ENCODE data around the gene GRB10.

The GRB10 gene

DNA sequence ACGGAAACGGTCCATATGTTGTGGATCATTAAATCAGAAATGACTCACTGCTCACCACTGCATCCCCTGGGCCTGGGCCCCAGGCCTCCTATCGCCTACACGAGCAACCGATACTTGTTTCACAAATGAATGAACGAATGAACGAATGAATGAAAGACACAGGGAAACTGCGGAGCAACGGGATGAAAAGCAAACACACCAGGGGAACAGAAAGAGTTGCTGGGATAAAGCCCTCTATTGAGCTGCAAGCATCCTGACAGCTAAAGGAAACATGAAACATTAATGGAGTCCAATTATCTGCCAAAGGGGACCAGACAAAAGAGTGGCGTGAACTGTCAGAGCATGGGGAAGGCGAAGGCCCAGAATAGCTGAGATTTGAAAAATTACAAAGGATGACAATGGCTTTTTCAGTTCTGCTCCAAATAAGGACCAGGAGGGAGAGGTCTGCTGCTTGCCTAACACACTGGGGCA lies 92.1 kb downstream of the GRB10 start:
- DNase-seq = no peak

DNA sequence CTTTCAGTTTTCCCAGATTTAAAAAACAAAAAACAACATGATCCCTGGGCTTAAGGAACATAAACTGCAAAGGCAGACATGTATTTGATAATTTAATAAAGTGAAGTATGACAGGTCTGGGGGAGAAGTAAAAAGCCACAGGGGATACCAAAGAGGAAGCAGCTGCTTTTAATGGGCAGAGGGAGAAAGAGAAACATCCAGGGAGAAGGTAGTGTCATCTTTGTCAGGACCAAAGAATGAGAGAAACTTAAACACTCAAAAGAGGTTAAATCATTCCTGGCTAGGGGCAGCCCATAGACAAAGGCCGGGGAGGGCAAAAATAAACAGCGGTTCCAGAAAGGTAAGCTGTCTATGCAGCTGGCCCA lies 94.5 kb downstream of the GRB10 start:
- no peaks in the 10 kb centered on the region for H3K9me3 Mint-ChIP-seq
- DNase-seq = no peak
- no peak for ATAC-seq (replicated peaks)
- H3K4me1 Mint-ChIP-seq (ENCODE audit: low read depth in 2 of 2) = no peaks in the 10 kb centered on the region
- no peaks in the 10 kb centered on the region for H3K36me3 Mint-ChIP-seq (ENCODE audit: insufficient read depth)
- no peak overlapping the region for H3K4me3 Mint-ChIP-seq
- peaks cover 24 to 34% of the 10 kb centered on the region in 2 donors for H3K27me3 Mint-ChIP-seq
- H3K27ac Mint-ChIP-seq = peak overlapping the region in 1 of 2 donors; percentile 1

More for the DNA sequence above, 92.1 kb downstream of the GRB10 start:
- ATAC-seq (replicated peaks) = no peak
- Mint-ChIP-seq H3K27ac (no peak overlapping the region), H3K36me3 (ENCODE audit: insufficient read depth) (no peaks in the 10 kb centered on the region), H3K4me1 (ENCODE audit: low read depth in 2 of 2) (peaks cover 0 to 6% of the 10 kb centered on the region in 2 donors), H3K9me3 (no peaks in the 10 kb centered on the region), H3K4me3 (no peak overlapping the region), H3K27me3 (peaks cover 10 to 35% of the 10 kb centered on the region in 2 donors)

DNA sequence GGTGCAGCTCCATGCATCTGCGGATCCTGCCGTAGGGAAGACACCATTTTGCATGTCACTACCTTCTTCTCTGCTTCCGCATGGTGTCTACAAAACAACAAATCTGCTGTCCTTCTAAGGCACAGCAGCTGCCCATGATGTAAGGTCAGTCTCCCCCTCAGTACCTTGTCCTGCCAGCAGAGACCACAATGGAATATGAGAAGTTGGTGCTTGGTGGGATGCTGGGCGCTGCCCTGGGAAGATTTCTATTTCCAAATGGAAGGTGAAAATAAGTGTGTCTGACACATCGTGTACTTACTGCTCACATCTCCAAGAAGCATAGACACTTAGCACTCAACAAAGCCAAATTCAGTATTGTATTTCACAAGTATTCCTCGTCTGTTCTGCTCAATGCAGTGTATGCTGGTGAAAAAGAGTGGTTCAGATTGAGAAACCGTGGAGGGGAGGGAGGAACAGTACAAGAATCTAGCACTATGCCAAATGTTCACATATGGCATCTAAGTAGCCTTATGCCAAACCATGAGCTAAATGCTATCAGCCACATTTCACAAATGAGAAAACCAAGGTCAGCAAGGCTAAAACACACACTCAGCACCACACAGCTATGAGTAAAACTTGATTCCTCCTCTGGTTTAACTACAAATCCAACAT lies 95.0 kb downstream of the GRB10 start:
- no peaks in the 10 kb centered on the region for H3K9me3 Mint-ChIP-seq
- no peak overlapping the region for H3K4me3 Mint-ChIP-seq
- no peaks in the 10 kb centered on the region for H3K4me1 Mint-ChIP-seq (ENCODE audit: low read depth in 2 of 2)
- H3K27ac Mint-ChIP-seq = peak overlapping the region in 1 of 2 donors; percentile 1
- H3K36me3 Mint-ChIP-seq (ENCODE audit: insufficient read depth) = no peaks in the 10 kb centered on the region
- ATAC-seq (replicated peaks) (no peak), DNase-seq (no peak)
- H3K27me3 Mint-ChIP-seq = peaks cover 24 to 38% of the 10 kb centered on the region in 2 donors

DNA sequence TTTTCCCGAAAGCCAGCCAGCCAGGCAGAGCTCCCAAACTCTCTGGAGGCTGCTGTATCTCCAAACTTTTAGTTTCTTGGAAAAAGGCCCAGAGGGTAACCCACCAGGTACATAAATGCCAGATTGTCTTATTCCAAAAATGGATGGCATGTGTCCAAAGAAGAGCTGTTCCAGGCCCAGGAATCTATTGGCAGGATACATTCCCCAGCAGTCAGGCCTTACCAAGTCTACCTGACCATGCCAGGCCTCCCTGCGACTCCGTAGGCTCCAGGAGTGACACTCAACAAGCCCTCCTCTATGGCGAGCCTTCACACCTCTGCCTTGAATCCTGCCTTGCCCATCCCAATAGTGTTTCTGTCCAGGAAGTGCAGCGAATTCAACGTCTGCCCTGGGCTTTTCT lies 95.6 kb downstream of the GRB10 start:
- no peak for DNase-seq
- H3K9me3 Mint-ChIP-seq = no peaks in the 10 kb centered on the region
- no peak for ATAC-seq (replicated peaks)
- H3K4me1 Mint-ChIP-seq (ENCODE audit: low read depth in 2 of 2) = no peaks in the 10 kb centered on the region
- no peak overlapping the region for H3K27ac Mint-ChIP-seq
- H3K36me3 Mint-ChIP-seq (ENCODE audit: insufficient read depth) = no peaks in the 10 kb centered on the region
- H3K4me3 Mint-ChIP-seq = no peak overlapping the region
- H3K27me3 Mint-ChIP-seq = peaks cover 28 to 44% of the 10 kb centered on the region in 2 donors

DNA sequence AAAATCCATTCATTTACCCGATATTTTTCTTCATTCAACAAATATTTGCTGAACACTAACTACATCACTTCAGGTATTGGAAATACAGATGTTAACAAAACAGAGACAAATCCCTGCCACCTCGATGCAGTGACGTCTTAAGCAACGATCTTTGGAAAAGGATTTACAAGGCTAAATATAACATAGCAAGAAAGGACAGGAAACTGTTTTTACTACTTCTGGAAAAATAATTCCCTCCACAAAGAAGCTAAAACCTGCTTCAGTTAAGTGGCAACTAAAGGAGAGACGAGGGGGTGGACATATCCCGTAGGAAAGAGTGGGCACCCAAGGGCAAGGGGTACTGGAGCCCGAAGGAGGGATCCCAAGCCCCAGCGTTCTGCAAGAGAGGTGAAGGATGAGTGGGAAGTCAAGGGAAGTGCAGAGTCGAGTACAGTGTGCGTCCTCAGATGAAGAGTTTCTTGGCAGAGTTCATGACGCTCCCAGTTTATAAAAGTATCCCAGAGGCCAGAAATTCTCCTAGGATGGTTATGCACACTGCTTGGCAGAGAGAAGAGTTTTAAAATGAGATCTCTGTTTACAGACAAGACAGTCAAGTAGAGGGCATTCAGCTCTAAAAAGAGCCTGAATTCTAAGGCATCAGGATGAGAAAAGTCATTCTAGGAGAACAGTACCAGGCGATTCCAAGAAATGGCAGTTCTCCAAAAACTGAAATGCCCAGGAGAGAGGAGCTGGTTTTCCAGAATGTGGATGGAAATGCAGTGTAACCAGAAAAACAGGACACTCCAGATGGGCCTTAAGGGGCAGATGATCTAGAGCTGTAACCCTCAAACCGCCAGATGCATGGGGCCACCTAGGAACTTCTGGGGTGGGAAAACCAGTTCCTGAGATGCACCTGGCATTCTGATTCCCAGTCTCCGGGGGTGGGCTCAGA lies 97.3 kb downstream of the GRB10 start:
- ATAC-seq (replicated peaks) (no peak), DNase-seq (no peak)
- Mint-ChIP-seq H3K36me3 (ENCODE audit: insufficient read depth) (peaks cover 2% of the 10 kb centered on the region), H3K4me1 (ENCODE audit: low read depth in 2 of 2) (no peaks in the 10 kb centered on the region), H3K9me3 (no peaks in the 10 kb centered on the region), H3K27ac (no peak overlapping the region), H3K4me3 (no peak overlapping the region), H3K27me3 (peaks cover 45 to 61% of the 10 kb centered on the region in 2 donors)

DNA sequence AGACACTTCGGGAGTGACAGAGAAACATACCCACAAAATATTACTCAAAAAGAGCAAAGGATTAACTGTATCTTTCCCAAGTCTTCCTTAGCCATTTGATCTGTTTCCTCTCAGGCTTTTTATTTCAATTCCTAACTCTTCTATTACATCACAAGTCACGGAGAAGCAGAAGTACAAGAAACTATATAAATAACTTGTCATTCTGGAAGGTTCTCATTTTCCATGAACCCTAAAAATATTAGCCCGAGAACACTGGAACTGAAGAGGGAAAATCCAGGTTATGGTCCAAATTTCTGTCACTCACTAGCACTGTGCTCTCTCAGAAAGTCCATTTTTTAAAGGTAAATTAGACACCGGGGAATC lies 98.0 kb downstream of the GRB10 start:
- Mint-ChIP-seq H3K4me1 (ENCODE audit: low read depth in 2 of 2) (no peaks in the 10 kb centered on the region), H3K27ac (no peak overlapping the region), H3K27me3 (peaks cover 50 to 68% of the 10 kb centered on the region in 2 donors), H3K4me3 (no peak overlapping the region), H3K9me3 (no peaks in the 10 kb centered on the region), H3K36me3 (ENCODE audit: insufficient read depth) (peaks cover 2% of the 10 kb centered on the region)
- ATAC-seq (replicated peaks) (no peak), DNase-seq (no peak)

DNA sequence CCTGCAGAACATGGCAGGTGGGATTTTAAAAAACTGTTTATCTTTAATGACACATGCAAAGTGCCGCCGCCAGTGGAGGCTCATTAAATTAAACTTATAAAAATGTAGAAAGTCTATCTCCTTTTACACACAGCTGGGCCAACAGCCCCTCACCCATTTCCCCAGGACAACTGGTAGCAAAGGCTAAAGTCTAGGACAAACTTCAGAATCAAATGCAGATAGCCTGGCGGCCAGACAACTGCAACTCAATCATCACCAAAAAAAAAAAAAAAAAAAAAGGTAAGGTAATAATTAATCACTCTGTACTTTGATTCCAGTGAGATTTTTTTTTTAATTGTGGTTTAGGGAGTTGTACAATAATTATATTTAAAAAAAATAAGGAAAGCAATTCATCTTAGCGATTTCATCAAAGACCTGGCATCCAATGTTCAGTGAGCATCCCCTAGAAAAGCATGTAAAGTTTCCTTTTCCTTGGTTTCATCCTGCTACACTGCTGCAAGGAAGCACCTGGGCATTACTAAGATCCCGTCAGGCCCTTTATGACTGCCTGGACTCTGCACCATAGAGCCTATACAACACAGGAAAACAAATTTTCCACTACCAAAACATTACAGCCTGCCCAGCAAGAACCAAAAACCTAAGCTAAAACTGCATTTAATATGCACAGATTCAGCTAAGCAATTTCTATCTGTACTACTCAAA lies 98.5 kb downstream of the GRB10 start:
- Mint-ChIP-seq H3K9me3 (no peaks in the 10 kb centered on the region), H3K4me1 (ENCODE audit: low read depth in 2 of 2) (no peaks in the 10 kb centered on the region), H3K4me3 (no peak overlapping the region), H3K27ac (no peak overlapping the region), H3K36me3 (ENCODE audit: insufficient read depth) (peaks cover 2% of the 10 kb centered on the region), H3K27me3 (peaks cover 50 to 68% of the 10 kb centered on the region in 2 donors)
- DNase-seq (no peak), ATAC-seq (replicated peaks) (no peak)

DNA sequence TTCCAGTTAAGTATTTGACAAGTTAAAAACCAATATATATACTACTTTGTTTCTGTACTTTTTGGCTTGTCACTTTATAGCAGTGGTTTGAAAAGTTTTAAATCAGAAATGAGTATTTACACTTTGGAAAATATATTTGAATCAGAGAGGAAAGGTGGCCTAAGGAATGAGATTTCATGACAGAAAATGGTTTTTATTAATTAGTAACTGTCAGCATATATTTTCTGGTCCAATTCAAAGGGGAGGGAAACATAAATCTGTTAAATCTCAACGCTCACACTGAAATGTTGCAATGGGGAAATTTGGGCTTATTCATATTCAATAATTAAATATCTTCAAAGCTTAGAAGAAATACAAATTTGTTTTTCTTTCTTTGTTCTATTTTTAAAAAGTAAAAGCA lies 100.1 kb downstream of the GRB10 start:
- Mint-ChIP-seq H3K4me1 (ENCODE audit: low read depth in 2 of 2) (no peaks in the 10 kb centered on the region), H3K9me3 (no peaks in the 10 kb centered on the region), H3K36me3 (ENCODE audit: insufficient read depth) (peaks cover 2% of the 10 kb centered on the region), H3K27me3 (peaks cover 47 to 64% of the 10 kb centered on the region in 2 donors), H3K4me3 (no peak overlapping the region), H3K27ac (no peak overlapping the region)
- DNase-seq (no peak), ATAC-seq (replicated peaks) (no peak)

DNA sequence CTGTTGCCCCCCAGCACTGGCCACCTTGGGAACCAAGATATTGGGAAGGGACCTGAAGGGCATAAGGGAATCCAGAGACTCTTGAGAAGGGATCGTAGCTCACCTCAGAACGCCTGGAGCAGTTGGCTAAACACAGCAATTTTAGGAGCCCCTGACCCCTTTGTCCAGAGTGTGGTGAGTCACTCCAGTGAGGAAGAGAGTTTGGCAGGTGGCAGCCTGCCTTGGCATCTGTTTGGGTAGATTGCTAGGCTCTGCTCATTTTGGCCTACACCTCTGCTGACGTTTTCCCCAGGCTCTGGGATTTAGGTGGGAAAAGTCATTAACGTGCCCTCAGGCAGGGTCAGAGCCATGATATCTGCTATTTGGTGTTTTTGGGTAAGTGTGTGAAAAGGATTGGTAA lies 100.6 kb downstream of the GRB10 start:
- no peak for ATAC-seq (replicated peaks)
- no peak overlapping the region for H3K27ac Mint-ChIP-seq
- no peaks in the 10 kb centered on the region for H3K4me1 Mint-ChIP-seq (ENCODE audit: low read depth in 2 of 2)
- no peak for DNase-seq
- peaks cover 43 to 59% of the 10 kb centered on the region in 2 donors for H3K27me3 Mint-ChIP-seq
- no peak overlapping the region for H3K4me3 Mint-ChIP-seq
- H3K36me3 Mint-ChIP-seq (ENCODE audit: insufficient read depth) = peaks cover 2% of the 10 kb centered on the region
- no peaks in the 10 kb centered on the region for H3K9me3 Mint-ChIP-seq

DNA sequence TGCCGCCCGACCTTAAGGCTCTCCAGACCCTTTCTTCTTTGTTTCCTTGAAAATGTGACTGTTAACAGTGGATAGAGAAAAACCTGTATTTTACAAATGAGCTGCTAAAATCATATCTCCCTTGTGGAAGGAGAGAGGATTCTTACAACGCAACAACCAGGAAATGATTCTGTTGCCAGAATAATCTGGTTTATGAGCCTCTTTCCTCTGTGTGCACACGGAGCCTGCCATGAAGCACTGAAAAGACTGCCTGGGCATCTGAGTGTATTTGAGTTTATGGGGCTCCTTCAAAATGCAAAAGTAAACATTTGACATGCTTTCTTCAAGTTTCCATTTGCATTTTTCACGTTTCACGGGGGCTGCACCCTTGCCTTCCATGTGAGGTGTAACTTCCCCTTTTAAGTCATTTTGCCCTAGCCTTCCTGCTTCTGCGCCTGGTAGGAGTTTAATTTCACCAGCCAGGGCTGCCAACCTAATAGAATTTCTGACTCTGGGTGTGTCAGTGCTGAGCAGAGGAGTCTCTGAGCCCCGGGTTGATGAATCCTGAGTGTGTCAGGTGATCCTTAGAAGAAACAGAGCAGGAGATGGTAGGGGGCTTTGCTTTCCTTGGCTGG lies 101.2 kb downstream of the GRB10 start:
- no peak overlapping the region for H3K27ac Mint-ChIP-seq

DNA sequence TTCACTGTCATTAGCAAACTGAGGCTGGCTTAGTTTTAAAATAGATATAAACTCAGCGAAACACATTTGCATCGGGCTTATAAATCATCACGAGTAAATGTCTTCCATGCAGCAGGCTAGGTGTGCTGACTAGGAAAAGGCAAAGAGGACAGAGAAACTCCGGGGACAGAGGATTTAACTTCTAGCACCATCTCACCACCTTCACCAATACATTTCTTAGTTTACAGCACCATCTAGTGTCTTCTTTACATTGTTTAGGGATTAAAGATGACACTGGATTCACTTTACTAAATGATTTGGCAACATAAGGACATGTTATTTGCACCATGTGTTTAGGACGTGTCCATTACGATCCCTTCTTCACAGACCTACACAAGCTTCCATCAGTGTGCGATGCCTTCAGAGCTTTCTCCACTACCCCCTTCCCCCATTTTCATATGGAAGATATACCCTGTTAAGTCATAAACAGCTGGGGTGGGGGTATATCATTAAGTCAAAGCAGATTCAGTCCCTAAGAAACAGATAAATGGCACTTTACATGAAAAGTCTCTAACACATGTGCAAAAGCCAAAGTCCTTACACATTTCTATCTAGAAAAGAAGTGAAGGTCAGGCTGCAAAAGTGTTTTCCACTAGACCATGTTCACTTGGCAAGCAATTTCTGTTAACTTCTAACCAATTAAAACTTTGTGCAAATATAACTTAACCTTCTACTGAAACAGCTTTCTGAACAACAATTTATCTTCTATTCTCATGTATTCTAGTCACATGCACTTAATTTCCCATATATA lies 103.3 kb downstream of the GRB10 start:
- no peaks in the 10 kb centered on the region for H3K4me1 Mint-ChIP-seq (ENCODE audit: low read depth in 2 of 2)
- H3K27me3 Mint-ChIP-seq = peaks cover 28 to 41% of the 10 kb centered on the region in 2 donors
- no peak for DNase-seq
- ATAC-seq (replicated peaks) = peak; percentile 80
- no peaks in the 10 kb centered on the region for H3K9me3 Mint-ChIP-seq
- no peak overlapping the region for H3K4me3 Mint-ChIP-seq
- peaks cover 2% of the 10 kb centered on the region for H3K36me3 Mint-ChIP-seq (ENCODE audit: insufficient read depth)
- no peak overlapping the region for H3K27ac Mint-ChIP-seq

More for the DNA sequence above, 101.2 kb downstream of the GRB10 start:
- Mint-ChIP-seq H3K36me3 (ENCODE audit: insufficient read depth) (peaks cover 2% of the 10 kb centered on the region), H3K9me3 (no peaks in the 10 kb centered on the region), H3K4me3 (no peak overlapping the region), H3K27me3 (peaks cover 43 to 57% of the 10 kb centered on the region in 2 donors), H3K4me1 (ENCODE audit: low read depth in 2 of 2) (no peaks in the 10 kb centered on the region)
- ATAC-seq (replicated peaks) = no peak
- DNase-seq = no peak

DNA sequence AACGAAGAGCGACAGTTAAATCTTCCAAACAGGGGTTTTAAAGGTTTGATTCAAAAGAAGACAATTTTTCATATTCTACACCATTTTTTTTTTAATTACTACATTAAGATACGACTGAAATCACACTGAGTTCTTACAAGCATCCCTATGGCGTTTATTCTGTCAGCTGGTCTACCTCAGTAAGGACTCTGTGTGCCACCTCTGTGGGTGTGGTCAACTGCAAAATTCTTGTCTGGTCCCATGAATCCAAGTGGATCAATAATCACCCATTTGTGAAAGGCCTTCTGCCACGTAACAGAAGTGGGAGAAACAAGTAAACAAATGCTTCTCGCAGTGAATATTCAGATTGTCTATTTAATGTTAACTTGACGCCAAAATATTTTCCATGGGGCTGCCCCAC lies 104.1 kb downstream of the GRB10 start:
- no peaks in the 10 kb centered on the region for H3K9me3 Mint-ChIP-seq
- H3K4me1 Mint-ChIP-seq (ENCODE audit: low read depth in 2 of 2) = no peaks in the 10 kb centered on the region
- H3K27ac Mint-ChIP-seq = no peak overlapping the region
- H3K36me3 Mint-ChIP-seq (ENCODE audit: insufficient read depth) = peaks cover 2% of the 10 kb centered on the region
- ATAC-seq (replicated peaks) (no peak), DNase-seq (no peak)
- H3K4me3 Mint-ChIP-seq = no peak overlapping the region
- H3K27me3 Mint-ChIP-seq = peaks cover 28 to 37% of the 10 kb centered on the region in 2 donors

DNA sequence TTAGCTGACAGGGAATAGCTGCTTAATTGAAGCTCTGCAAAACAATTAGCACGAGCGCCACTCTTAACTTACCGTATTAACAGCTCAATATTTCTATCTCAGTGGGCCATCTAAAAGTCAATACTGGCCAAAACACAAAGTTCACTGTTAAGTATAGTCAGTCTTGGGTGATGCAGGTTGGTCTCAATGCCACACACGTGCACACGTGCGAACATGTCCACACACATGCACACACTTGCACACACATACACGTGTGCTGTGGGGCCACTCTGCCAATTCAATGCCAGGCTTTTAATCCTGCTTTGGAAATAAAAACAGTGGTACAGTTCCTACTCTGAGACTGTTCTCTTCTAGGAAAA lies 105.1 kb downstream of the GRB10 start:
- peaks cover 31 to 37% of the 10 kb centered on the region in 2 donors for H3K27me3 Mint-ChIP-seq
- H3K36me3 Mint-ChIP-seq (ENCODE audit: insufficient read depth) = peaks cover 2% of the 10 kb centered on the region
- H3K27ac Mint-ChIP-seq = no peak overlapping the region
- ATAC-seq (replicated peaks) = no peak
- H3K4me3 Mint-ChIP-seq = no peak overlapping the region
- no peak for DNase-seq
- H3K4me1 Mint-ChIP-seq (ENCODE audit: low read depth in 2 of 2) = no peaks in the 10 kb centered on the region
- H3K9me3 Mint-ChIP-seq = no peaks in the 10 kb centered on the region
